A549 (cell line): ENCODE results near the gene CAMK1.

Source experiments
- BHLHE40 ChIP-seq: IDR thresholded peaks from 2 replicates; pipeline ENCODE4 v1.6.1; 2012; ENCODE audit warnings: low read depth, low read length, inconsistent platforms
- CTCF ChIP-seq: fragments of >200 bp; sonication (Bioruptor Twin); formaldehyde crosslinking; IDR thresholded peaks from 3 replicates; pipeline ENCODE4 v1.5.1; 2016
- EP300 ChIP-seq, 2 experiments: fragments of >200 bp; sonication (Bioruptor Twin); formaldehyde crosslinking; IDR thresholded peaks; 2 replicates in 1 of 2; 3 replicates in 1 of 2; pipeline ENCODE4 v1.6.1; 2016 to 2017

DNA sequence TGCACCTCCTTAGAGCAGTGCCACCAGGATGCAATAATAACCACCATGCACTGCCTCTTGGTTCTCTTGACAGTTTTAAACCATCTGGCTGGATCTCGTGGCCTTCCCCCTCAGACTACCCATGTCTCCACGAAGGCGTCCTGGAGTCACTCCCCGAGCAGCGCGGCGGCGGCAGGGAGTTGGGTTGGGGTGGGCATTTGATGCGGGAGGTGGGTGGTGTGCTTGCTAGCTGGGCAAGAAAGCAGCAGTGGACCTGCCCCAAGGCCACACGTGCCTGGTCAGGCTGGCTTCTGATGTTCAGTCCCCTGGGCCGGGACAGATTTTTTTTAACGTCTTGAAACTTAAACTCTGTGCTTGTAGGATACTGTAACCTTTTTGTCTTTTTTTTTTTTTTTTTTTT lies 36.4 kb upstream of the CAMK1 start:
- TF ChIP-seq CTCF, result no peak
- no peak for TF ChIP-seq EP300 (IDR thresholded peaks at IDR 0.05)
- TF ChIP-seq BHLHE40, result no peak
